Measurements from ENCODE around the gene THSD8.

DNA sequence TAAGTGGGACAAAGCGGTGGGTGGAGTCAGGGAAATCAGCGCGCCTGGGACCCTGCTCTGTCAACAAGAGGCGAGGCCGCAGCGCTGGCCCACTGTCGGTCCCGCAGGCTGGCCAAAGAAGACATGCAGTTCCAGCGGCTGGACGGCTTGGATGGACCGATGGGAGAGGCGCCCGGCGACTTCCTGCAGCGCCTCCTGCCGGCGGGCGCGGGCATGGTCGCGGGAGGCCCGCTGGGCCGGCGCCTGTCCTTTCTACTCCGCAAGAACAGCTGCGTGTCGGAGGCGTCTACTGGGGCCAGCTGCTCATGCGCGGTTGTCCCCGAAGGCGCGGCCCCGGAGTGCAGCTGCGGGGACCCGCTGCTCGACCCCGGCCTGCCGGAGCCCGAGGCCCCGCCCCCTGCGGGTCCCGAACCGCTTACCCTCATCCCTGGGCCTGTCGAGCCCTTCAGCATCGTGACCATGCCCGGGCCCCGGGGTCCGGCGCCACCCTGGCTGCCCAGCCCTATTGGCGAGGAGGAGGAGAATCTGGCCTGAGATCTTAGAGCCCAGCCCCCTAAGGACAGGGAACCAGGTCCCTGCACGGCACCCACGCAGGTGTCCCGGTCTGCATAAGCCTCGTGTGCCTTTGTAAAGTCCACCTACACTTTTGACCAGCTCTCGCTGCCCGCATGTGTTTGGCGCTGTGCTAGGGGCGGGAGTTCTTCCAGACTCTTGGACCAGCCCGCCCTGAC is 44.2 kb upstream of the THSD8 start:
- TF ChIP-seq POLR2A (IDR thresholded peaks at IDR 0.05) = no peak
- TF ChIP-seq, protein P1, sequence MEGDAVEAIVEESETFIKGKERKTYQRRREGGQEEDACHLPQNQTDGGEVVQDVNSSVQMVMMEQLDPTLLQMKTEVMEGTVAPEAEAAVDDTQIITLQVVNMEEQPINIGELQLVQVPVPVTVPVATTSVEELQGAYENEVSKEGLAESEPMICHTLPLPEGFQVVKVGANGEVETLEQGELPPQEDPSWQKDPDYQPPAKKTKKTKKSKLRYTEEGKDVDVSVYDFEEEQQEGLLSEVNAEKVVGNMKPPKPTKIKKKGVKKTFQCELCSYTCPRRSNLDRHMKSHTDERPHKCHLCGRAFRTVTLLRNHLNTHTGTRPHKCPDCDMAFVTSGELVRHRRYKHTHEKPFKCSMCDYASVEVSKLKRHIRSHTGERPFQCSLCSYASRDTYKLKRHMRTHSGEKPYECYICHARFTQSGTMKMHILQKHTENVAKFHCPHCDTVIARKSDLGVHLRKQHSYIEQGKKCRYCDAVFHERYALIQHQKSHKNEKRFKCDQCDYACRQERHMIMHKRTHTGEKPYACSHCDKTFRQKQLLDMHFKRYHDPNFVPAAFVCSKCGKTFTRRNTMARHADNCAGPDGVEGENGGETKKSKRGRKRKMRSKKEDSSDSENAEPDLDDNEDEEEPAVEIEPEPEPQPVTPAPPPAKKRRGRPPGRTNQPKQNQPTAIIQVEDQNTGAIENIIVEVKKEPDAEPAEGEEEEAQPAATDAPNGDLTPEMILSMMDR (IDR thresholded peaks at IDR 0.05) = peak; percentile 61 to 92 (median 88)
